WERI-Rb-1 (cell line): ENCODE results near the gene MARS1.

ENCODE experiments used
- DNase-seq: peaks from one replicate; pipeline ENCODE4 v3.0.0-alpha.2; 2020
- H3K27ac ChIP-seq: fragments of 250-450 bp; sonication (Bioruptor Pico); 2 replicates; pipeline ENCODE4 v1.5.1; 2020; ENCODE audit warnings: mild to moderate bottlenecking, moderate library complexity
- H3K27me3 ChIP-seq: fragments of 250-450 bp; sonication (Bioruptor Pico); 2 replicates; pipeline ENCODE4 v1.5.1; 2021; ENCODE audit warnings: mild to moderate bottlenecking, low read depth, moderate library complexity; ENCODE audit not compliant: insufficient read depth, severe bottlenecking
- H3K36me3 ChIP-seq: fragments of 250-450 bp; sonication (Bioruptor Pico); 2 replicates; pipeline ENCODE4 v1.5.1; 2020; ENCODE audit warnings: mild to moderate bottlenecking, moderate library complexity
- H3K4me3 ChIP-seq: 2 replicates; pipeline ENCODE4 v1.5.1; 2011; ENCODE audit warnings: low read depth, mild to moderate bottlenecking, control low read depth, low read length
- H3K9me3 ChIP-seq: fragments of 250-450 bp; sonication (Bioruptor Pico); 2 replicates; pipeline ENCODE4 v1.5.1; 2021; ENCODE audit warnings: mild to moderate bottlenecking, moderate library complexity; ENCODE audit not compliant: severe bottlenecking
- CTCF ChIP-seq: IDR thresholded peaks from 2 replicates; pipeline ENCODE4 v1.5.1; 2011; ENCODE audit warnings: low read depth, mild to moderate bottlenecking, control low read depth, inconsistent platforms, low read length

Gene MARS1

GRCh38 chr12:57444744-57445143 lies 43.1 kb upstream of the MARS1 start:
- no peak overlapping the region for H3K4me3 ChIP-seq
- H3K27me3 ChIP-seq = no peaks in the 10 kb centered on the region
- H3K9me3 ChIP-seq = no peaks in the 10 kb centered on the region
- H3K27ac ChIP-seq = no peak overlapping the region
- no peaks in the 10 kb centered on the region for H3K36me3 ChIP-seq
- DNase-seq = no peak
- TF ChIP-seq CTCF = no peak

GRCh38 chr12:57446292-57446960 lies 41.4 kb upstream of the MARS1 start:
- H3K27me3 ChIP-seq = no peaks in the 10 kb centered on the region
- TF ChIP-seq CTCF = no peak
- H3K9me3 ChIP-seq = no peaks in the 10 kb centered on the region
- DNase-seq = no peak
- H3K36me3 ChIP-seq = no peaks in the 10 kb centered on the region
- H3K27ac ChIP-seq = no peak overlapping the region
- H3K4me3 ChIP-seq = no peak overlapping the region

GRCh38 chr12:57448669-57449068 lies 39.2 kb upstream of the MARS1 start:
- Histone ChIP-seq H3K27ac (no peak overlapping the region), H3K9me3 (no peaks in the 10 kb centered on the region), H3K4me3 (no peak overlapping the region), H3K36me3 (no peaks in the 10 kb centered on the region), H3K27me3 (no peaks in the 10 kb centered on the region)
- TF ChIP-seq CTCF = no peak
- DNase-seq = no peak

- H3K27me3 ChIP-seq = no peaks in the 10 kb centered on the region
- no peak overlapping the region for H3K27ac ChIP-seq
- TF ChIP-seq CTCF = no peak
- no peak overlapping the region for H3K4me3 ChIP-seq
- DNase-seq = no peak
- no peaks in the 10 kb centered on the region for H3K9me3 ChIP-seq
- H3K36me3 ChIP-seq = no peaks in the 10 kb centered on the region
Observed at GRCh38 chr12:57449375-57449774, 38.5 kb upstream of the MARS1 start.

GRCh38 chr12:57450057-57450456 lies 37.8 kb upstream of the MARS1 start:
- no peaks in the 10 kb centered on the region for H3K9me3 ChIP-seq
- no peak overlapping the region for H3K4me3 ChIP-seq
- H3K36me3 ChIP-seq = no peaks in the 10 kb centered on the region
- H3K27ac ChIP-seq = no peak overlapping the region
- DNase-seq = no peak
- H3K27me3 ChIP-seq = no peaks in the 10 kb centered on the region
- TF ChIP-seq CTCF = no peak

- no peak for DNase-seq
- TF ChIP-seq CTCF = no peak
- H3K27ac ChIP-seq = peak overlapping the region; percentile 79
Observed at GRCh38 chr12:57451233-57451778, 36.6 kb upstream of the MARS1 start.

More at GRCh38 chr12:57451233-57451778, 36.6 kb upstream of the MARS1 start:
- no peaks in the 10 kb centered on the region for H3K9me3 ChIP-seq
- peaks cover 2% of the 10 kb centered on the region for H3K36me3 ChIP-seq
- no peaks in the 10 kb centered on the region for H3K27me3 ChIP-seq
- no peak overlapping the region for H3K4me3 ChIP-seq
